ENCODE results near the gene MUSTN1.

MUSTN1 gene

DNA sequence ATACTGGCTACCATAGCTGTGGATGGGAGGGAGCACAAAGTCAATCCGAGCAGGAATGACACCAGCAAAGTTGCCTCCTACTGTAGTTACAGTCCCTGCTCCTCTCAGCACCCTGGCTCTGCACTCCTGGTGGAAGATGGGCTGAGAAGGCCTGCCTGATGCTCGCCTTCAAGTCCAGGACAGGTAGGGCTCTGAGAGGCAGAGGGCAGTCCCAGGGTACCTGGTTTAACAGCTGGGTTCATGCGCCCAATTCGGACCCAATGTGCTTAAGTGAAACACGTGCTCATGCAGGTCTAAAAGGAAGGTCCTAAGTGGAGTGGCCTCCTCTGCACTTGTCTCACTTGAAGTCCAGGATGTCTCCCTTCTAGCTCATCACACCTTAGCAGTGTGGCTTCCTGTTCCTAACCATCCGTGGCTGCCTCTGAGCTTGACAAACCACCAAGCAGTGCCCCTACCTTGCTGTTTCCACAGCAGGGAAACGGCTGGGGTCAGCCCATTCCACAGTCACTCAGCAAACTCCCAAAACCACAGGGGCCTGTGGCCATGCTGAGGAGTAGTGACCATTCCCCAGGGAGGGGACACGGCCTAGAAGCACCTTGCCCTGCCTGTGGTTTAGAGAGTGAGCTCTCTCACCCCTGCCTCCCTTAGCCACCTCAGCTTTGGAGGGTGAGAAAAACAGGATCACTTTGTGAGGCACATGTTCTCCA, 3.9 kb upstream of the MUSTN1 start:
- TF ChIP-seq, protein P1, sequence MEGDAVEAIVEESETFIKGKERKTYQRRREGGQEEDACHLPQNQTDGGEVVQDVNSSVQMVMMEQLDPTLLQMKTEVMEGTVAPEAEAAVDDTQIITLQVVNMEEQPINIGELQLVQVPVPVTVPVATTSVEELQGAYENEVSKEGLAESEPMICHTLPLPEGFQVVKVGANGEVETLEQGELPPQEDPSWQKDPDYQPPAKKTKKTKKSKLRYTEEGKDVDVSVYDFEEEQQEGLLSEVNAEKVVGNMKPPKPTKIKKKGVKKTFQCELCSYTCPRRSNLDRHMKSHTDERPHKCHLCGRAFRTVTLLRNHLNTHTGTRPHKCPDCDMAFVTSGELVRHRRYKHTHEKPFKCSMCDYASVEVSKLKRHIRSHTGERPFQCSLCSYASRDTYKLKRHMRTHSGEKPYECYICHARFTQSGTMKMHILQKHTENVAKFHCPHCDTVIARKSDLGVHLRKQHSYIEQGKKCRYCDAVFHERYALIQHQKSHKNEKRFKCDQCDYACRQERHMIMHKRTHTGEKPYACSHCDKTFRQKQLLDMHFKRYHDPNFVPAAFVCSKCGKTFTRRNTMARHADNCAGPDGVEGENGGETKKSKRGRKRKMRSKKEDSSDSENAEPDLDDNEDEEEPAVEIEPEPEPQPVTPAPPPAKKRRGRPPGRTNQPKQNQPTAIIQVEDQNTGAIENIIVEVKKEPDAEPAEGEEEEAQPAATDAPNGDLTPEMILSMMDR (conservative IDR thresholded peaks at IDR 0.05; ENCODE audit: low read depth, low read length): no peak
- DNase-seq (ENCODE audit: low read depth): no peak
- H3K4me3 ChIP-seq (ENCODE audit: low read depth, low read length): no peak overlapping the region

- H3K4me3 ChIP-seq (ENCODE audit: low read depth, low read length): no peak overlapping the region
- TF ChIP-seq, protein P1 (conservative IDR thresholded peaks at IDR 0.05; ENCODE audit: low read depth, low read length): no peak
- no peak for DNase-seq (ENCODE audit: low read depth)
These were observed 2.2 kb upstream of the MUSTN1 start for GRCh38 chr3:52836986-52837385.

- DNase-seq (ENCODE audit: low read depth): no peak
- TF ChIP-seq, protein P1 (conservative IDR thresholded peaks at IDR 0.05; ENCODE audit: low read depth, low read length): no peak
- H3K4me3 ChIP-seq (ENCODE audit: low read depth, low read length): no peak overlapping the region
These were observed 1.6 kb upstream of the MUSTN1 start for GRCh38 chr3:52836471-52836845.

DNA sequence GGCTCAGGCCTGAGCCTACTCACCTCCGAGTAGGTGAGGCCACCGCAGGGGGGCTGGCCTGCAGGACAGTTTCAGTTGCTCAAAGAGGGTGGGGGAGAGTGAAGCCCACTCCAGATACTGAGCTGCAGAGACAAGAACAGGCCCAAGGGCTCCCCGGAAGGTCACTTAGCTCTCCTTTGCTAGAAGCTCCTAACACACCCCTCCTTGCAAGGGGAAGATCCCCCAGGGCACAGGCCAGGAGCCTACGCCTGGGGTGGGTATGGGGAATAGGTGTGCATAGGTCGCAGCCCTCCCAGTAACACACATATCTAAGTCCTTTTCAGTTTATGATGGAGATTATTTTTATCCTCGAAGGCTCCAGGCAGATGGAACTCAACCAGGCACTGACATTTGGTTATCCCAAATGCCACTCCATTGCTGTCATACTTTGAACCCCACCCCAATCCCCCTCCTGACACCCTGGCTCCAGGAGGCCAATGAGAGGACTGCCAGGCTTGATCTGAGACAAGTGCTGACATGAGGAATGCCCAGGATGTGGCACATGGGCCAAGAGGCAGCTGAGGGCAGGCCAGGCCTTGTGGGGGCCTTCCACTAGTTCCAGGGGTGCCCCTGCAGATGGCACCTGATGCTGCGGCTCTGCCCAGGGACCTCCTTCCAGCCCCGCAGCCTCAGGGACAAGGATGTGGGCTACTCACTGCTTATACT, 1.1 kb upstream of the MUSTN1 start:
- no peak overlapping the region for H3K4me3 ChIP-seq (ENCODE audit: low read depth, low read length)
- TF ChIP-seq, protein P1 (conservative IDR thresholded peaks at IDR 0.05; ENCODE audit: low read depth, low read length): no peak
- no peak for DNase-seq (ENCODE audit: low read depth)

DNA sequence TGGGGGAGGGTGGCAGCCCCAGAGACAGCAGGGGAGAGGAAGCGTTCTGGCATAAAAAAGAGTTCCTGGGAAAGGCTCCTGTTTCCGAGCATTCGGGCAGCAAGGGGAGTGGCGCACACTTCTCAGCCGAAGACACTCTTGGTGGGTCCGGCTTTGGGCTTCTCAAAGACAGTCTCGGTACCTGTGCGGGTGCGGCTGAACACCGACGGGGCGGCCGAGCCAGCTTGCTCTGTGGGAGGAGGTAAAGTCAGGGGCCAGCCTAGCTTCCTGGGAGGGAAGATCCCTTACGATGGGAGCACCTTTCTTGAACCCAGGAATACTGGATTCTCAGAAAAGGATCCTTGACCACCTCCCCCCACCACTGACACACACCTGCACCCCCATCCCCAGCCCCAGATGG, 1.6 kb downstream of the MUSTN1 start:
- no peak for DNase-seq (ENCODE audit: low read depth)
- H3K4me3 ChIP-seq (ENCODE audit: low read depth, low read length): no peak overlapping the region
- TF ChIP-seq, protein P1 (conservative IDR thresholded peaks at IDR 0.05; ENCODE audit: low read depth, low read length): no peak

- peak; percentile 63 for DNase-seq (ENCODE audit: low read depth)
- TF ChIP-seq, protein P1 (conservative IDR thresholded peaks at IDR 0.05; ENCODE audit: low read depth, low read length): no peak
- H3K4me3 ChIP-seq (ENCODE audit: low read depth, low read length): no peak overlapping the region
These were observed 3.1 kb downstream of the MUSTN1 start for GRCh38 chr3:52831500-52832301.

All from choroid plexus epithelial cell (primary cell).